GM21786 (cell line): ENCODE data around the gene GRK3.
"Not testable (repeated sequence)": the region's sequence is repeated elsewhere in the genome, so short reads cannot be mapped to it uniquely, and the experiment has no call there.

Experiments used
- ATAC-seq: cut with Tn5 transposase; IDR thresholded peaks from one replicate; pipeline ENCODE4 v1.9.1; 2021; ENCODE audit not compliant: unreplicated experiment

Gene GRK3

GRCh38 chr22:25694196-25694907 lies 129.9 kb downstream of the GRK3 start:
- ATAC-seq: no peak

DNA sequence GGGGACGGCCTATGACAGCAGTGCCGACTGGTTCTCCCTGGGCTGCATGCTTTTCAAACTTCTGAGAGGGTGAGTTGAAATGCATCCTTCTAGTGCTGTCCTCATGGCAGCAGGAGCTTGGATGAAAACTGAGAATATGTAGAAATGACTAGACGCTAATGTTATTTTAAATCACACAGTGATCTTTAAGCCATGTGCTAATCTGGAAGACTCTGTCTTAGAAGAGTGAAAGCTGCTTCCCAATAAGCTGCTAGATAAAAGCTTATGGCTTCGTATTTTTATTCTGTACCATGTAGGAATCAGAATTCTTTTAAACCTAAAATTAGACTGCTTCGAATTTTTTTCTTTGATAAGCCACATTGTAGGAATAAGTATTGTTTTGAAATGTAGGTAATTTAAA lies 130.7 kb downstream of the GRK3 start:
- no peak for ATAC-seq

DNA sequence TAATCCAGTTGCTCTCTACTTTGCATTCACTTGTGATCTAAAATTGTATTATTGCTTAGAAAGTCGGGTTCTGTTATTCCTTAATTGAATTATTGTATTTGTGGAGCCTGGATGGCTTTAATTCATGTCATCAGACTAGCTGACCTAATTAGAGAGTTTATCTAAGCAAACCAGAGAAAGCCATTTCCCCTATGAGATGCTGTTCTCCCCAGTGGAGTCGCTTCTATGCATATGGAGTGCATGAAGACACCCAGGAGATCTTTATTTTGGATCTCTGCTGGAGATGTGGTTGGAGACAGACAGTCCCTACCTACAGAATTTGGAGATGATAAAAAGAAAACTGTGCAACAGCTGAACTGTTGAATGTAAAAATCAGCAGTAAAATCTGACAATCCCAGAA lies 132.3 kb downstream of the GRK3 start:
- ATAC-seq: no peak

GRCh38 chr22:25697181-25697664 lies 132.7 kb downstream of the GRK3 start:
- no peak for ATAC-seq

DNA sequence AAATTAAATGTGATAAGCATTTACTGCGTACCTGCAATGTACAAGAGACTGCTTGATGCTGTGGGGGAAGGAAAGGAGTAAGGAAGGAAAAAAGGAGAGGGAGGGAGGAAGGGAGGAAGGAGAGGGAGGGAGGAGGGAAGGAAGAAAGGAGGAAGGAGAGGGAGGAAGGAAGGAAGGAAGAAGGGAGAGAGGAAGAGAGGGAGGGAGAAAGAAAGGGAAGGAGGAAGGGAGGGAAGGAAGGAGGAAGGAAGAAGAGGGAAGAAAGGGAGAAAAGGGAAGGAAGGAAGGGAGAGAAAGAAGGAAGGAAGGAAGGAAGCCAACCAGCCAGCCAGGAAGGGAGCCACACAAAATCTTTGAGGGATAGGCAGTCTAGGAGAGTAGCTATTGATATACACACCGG lies 133.5 kb downstream of the GRK3 start:
- no peak for ATAC-seq

DNA sequence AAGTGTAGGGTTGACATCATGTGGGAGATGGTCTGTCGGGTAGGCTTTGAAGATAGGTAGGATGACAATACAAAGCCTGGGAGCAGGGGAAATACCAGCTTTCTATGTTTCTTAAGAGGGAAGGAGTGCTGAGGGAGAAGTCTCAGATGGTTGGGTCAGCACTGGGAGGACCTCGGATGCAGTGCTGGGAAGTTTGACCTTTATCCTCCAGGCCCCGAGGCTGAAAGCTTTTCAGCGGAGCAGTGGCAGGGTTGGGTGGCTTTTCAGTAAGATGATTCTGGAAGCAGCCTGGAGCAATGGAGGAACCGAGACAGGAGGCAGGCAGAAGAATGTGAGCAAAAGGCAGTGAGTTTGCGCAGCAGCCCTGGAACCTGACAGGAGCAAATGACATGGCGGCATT lies 134.0 kb downstream of the GRK3 start:
- no peak for ATAC-seq

GRCh38 chr22:25698978-25699377 lies 134.5 kb downstream of the GRK3 start:
- ATAC-seq: no peak

GRCh38 chr22:25701056-25701780 lies 136.7 kb downstream of the GRK3 start:
- ATAC-seq: no peak

DNA sequence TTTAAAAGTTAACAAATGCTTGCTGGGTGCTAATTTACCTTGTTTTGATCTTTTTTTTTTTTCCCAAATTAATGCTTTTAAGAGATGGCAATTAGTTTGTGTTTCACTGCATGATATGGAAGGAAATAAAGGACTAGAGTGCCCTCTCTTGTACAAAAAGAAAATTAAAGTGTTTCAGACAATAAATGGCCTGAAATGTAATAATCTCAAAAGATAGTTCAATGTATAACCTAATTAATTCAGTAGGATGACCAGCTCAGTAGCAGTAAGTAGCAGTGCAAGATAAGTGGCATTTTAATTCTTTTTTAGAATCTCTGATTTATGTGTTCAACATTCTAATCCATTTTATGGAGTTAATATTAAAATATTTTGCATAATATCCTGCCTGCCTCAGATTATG lies 137.6 kb downstream of the GRK3 start:
- no peak for ATAC-seq

DNA sequence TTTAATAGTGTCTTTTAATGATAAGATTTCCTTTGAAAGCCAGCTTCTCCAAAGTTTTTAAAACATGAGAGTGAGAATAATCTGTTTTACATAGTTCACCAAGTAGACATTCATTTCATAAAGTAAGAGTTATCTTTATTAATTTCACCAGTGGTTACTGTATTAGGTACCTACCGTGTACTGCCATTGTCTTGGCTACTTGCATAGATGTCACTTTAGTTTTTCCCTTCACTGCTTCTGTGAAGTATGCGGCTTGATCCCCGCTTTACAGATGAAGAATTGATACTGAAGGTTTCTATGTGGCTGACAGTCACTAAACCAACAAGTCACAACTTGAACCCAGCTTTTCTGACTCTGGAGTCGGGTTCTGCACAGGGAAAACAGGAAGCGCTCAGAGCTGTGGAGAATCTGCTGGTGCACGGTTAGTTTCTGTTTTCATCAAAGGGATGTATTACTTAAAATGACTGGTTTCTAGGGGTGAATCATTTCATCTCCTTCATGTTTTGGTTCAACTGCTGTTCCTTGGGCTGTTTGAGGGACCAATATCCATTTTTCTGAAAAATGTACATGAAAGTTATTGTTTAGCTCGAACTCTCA lies 138.2 kb downstream of the GRK3 start:
- ATAC-seq: no peak

GRCh38 chr22:25704701-25705100 lies 140.2 kb downstream of the GRK3 start:
- ATAC-seq: no peak

DNA sequence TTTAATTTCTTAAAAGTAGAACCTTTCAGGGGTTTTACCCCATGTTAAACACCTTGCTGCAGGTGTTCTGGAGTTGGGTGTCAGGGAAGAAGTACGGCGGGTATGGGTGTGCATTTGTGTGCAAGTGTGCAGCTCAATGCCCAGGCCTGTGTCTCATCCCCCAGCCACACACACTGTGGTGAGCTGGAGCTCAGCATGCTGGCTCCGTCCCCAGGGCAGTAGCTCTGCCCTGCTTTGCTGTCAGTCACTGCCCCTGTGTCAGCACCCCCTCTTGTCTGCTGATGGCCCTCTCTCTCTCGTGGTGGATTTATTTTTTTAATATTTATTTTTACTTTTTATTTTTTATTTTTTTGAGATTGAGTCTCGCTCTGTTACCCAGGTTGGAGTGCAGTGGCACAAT lies 141.7 kb downstream of the GRK3 start:
- no peak for ATAC-seq

- not testable (repeated sequence) for ATAC-seq
These were observed 144.0 kb downstream of the GRK3 start for GRCh38 chr22:25708430-25708829.

DNA sequence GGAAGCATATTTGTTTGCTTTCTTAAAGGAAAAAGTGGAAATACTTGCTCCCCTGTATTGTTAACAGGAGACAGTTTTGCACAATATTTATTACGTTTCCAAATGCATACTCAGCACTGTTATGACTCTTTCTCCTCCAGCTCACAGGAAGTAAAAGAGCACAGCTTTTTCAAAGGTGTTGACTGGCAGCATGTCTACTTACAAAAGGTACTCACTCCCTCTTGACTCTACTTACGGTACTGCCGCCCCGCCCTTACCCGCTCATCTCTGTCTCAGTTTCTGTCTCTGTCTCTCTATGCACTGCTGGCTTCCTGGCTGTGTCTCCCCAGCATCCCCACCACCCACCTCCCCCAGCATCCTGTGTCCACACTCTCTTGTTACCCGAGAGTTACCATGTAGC lies 145.3 kb downstream of the GRK3 start:
- no peak for ATAC-seq

GRCh38 chr22:25710501-25710900 lies 146.0 kb downstream of the GRK3 start:
- no peak for ATAC-seq

DNA sequence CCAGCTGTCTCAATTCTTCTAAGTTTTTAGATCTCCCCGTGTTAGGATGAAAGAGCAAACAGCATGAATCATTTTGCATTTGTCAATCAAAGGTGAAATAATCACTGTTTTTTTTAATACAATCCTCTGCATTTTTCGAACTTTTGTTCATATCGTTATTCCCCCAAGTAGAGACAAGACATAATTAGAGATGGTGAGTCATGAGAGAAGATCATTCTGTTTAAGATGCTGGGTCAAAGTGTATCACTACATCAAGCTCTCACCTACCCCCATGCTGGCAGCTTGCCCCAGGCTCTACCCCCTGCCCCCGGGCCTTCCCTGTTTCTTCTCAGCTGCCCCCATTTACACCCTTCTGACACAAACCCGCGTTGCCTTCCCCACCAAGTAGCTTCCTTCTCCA lies 147.0 kb downstream of the GRK3 start:
- no peak for ATAC-seq

DNA sequence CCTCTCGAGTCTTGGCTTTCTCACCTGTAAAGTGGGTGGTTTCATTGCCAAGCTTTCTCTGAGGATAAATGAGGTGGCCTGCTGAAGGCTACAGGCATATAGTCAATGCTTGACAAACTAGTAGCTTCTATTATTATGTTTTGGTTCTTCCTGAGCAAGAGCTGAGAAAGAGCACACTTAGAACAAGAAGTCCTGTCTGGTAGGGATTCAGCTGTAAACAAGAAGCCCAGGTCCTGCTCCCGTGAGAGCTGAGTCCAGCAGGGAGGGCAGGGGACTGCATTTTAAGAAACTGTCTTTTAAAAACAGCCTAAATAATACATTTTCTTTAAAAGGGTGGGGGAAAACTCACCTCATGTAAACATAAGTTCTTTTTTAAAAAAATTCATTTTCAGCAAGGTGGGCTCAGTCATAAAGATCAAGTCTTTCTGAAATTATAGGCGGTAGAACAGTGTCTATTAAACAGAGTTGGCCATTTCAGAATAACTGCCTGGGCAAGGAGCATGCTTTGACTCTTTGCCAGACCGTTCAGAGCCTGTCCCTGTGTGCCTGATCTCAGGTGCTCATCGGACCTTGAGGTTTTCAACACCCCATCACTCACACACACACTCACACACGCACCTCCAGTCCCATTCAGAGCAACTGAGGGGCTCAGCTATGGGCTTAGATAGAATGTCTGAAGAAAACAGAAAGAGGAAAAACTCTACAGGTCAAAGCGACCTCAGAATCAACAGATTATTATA lies 148.4 kb downstream of the GRK3 start:
- no peak for ATAC-seq

DNA sequence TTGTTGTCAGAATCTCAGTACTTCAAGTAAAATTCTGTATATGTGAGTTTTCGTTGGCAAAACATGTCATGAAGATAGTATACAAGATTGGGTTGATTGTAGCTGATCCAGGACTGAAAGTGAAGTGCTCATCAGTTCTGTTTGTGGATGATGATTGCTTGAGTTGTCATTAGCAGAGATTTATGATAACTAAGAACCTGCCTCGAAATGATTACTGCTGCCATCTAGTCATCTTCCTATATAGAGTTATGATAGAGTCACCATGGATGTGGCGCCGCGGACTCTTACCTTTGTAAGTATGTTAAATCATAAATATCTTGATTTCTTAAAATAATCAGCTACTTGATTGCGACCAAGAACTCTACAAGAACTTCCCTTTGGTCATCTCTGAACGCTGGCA lies 149.6 kb downstream of the GRK3 start:
- ATAC-seq: no peak

DNA sequence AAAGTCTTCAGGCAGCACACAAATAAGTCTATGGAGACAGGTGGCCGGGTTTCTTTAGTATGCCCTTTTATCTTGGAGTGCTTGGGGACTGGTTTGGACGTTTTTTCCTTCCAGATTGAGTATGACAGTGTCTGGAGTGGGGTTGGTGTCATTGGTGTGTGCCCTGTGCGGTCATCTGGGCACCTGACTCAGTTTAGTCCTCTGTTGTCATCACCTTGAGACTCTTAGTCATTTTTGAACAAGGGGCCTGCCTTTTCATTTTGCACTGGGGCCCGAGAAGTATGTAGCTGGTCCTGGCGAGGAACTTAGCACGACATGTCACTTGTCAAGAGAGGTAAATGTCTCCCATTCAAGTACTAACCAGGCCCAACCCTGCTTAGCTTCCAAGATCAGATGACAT lies 150.3 kb downstream of the GRK3 start:
- no peak for ATAC-seq

GRCh38 chr22:25716637-25717036 lies 152.2 kb downstream of the GRK3 start:
- no peak for ATAC-seq

GRCh38 chr22:25718135-25718840 lies 153.8 kb downstream of the GRK3 start:
- no peak for ATAC-seq
